ENCODE measurements around the gene TNS1.

DNA sequence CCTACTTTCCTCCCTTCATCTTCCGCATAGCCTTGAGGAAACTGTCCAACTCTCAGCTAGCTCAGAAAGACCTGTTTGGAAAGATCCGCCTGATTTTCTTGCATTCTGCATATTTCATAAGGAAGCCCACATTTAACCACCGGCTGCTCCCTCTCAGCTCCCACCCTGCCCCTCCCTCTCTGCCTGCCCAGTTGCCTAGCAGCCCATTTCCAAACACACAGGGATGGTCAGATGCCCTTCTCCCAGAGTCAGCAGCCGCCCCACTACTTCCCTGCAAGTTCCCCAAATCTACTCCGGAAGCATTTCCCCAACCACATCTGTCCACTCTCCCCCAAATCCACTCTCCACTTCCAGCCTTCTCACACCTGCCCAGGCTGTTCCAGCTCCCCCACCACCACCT, 96.0 kb downstream of the TNS1 start:
- TF ChIP-seq, protein P1, sequence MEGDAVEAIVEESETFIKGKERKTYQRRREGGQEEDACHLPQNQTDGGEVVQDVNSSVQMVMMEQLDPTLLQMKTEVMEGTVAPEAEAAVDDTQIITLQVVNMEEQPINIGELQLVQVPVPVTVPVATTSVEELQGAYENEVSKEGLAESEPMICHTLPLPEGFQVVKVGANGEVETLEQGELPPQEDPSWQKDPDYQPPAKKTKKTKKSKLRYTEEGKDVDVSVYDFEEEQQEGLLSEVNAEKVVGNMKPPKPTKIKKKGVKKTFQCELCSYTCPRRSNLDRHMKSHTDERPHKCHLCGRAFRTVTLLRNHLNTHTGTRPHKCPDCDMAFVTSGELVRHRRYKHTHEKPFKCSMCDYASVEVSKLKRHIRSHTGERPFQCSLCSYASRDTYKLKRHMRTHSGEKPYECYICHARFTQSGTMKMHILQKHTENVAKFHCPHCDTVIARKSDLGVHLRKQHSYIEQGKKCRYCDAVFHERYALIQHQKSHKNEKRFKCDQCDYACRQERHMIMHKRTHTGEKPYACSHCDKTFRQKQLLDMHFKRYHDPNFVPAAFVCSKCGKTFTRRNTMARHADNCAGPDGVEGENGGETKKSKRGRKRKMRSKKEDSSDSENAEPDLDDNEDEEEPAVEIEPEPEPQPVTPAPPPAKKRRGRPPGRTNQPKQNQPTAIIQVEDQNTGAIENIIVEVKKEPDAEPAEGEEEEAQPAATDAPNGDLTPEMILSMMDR (IDR thresholded peaks at IDR 0.05): no peak
- TF ChIP-seq POLR2A (IDR thresholded peaks at IDR 0.05): no peak

Data from Peyer's patch (tissue), 4 donors.